NOMO-1 (cell line): ENCODE data around the gene SENP1.

Source experiments
- DNase-seq, 2 experiments: peaks; one replicate each; lab custom pipeline; 2025; ENCODE audit not compliant: unreplicated experiment in 2 of 2; lab: John Stamatoyannopoulos, UW

SENP1 gene

GRCh38 chr12:48068457-48068856, 37.4 kb downstream of the SENP1 start:
- no peak for DNase-seq

- DNase-seq = no peak
Observed at GRCh38 chr12:48067250-48067938, 38.5 kb downstream of the SENP1 start.

GRCh38 chr12:48065041-48065440, 40.8 kb downstream of the SENP1 start:
- DNase-seq = no peak

- no peak for DNase-seq
Observed at GRCh38 chr12:48063530-48063929, 42.3 kb downstream of the SENP1 start.

GRCh38 chr12:48061938-48062719, 43.8 kb downstream of the SENP1 start:
- DNase-seq = no peak

- no peak for DNase-seq
Observed at GRCh38 chr12:48060474-48060873, 45.4 kb downstream of the SENP1 start.

- DNase-seq = no peak
Observed at GRCh38 chr12:48058771-48059170, 47.1 kb downstream of the SENP1 start.

- peak in 1 of 2 experiments; percentile 24 for DNase-seq
Observed at GRCh38 chr12:48054955-48055821, 50.7 kb downstream of the SENP1 start.

- no peak for DNase-seq
Observed at GRCh38 chr12:48053883-48054282, 52.0 kb downstream of the SENP1 start.

- DNase-seq = no peak
Observed at GRCh38 chr12:48053122-48053521, 52.8 kb downstream of the SENP1 start.

- DNase-seq = no peak
Observed at GRCh38 chr12:48051681-48052080, 54.2 kb downstream of the SENP1 start.

- no peak for DNase-seq
Observed at GRCh38 chr12:48050174-48050573, 55.7 kb downstream of the SENP1 start.

GRCh38 chr12:48045965-48046518, 59.8 kb downstream of the SENP1 start:
- DNase-seq = no peak

GRCh38 chr12:48045061-48045846, 60.6 kb downstream of the SENP1 start:
- no peak for DNase-seq

- DNase-seq = no peak
Observed at GRCh38 chr12:48044396-48044795, 61.5 kb downstream of the SENP1 start.

- no peak for DNase-seq
Observed at GRCh38 chr12:48043771-48044170, 62.1 kb downstream of the SENP1 start.

GRCh38 chr12:48041591-48042423, 64.1 kb downstream of the SENP1 start:
- DNase-seq = no peak

- DNase-seq = no peak
Observed at GRCh38 chr12:48040354-48040753, 65.5 kb downstream of the SENP1 start.

- no peak for DNase-seq
Observed at GRCh38 chr12:48039151-48039550, 66.7 kb downstream of the SENP1 start.
